Kidney (tissue), 14 donors: ENCODE results near the gene KIRREL3. TPM values are rescaled to one million over a fixed set of nuclear protein-coding genes. Genes with fewer than 3 reads are reported as not detected.
A peak's percentile ranks its signal among the peaks of the same experiment; 100 is the strongest.

Experiments used
- DNase-seq, 5 donors: peaks; one replicate each; pipeline ENCODE4 v3.0.0-alpha.2; 2013 to 2020
- FAIRE-seq: peaks from 2 replicates; lab custom pipeline; 2012; peaks lifted over from hg19 to GRCh38; lab: Jason Lieb, UNC
- H3K27ac ChIP-seq, 2 donors: one replicate each; pipeline ENCODE4 v1.7.0; 2013; ENCODE audit warnings: low read depth in 2 of 2, low read length in 2 of 2, inconsistent platforms in 1 of 2
- H3K27me3 ChIP-seq: one replicate; pipeline ENCODE4 v1.7.1; 2013; ENCODE audit warnings: low read length, inconsistent platforms; ENCODE audit not compliant: control insufficient read depth, insufficient read depth
- H3K36me3 ChIP-seq, 3 donors: one replicate each; pipeline versions ENCODE4 v1.7.0 to v1.7.1; 2013; ENCODE audit warnings: low read length in 3 of 3, control low read depth in 1 of 3, inconsistent platforms in 1 of 3; ENCODE audit not compliant: insufficient read depth in 3 of 3, control insufficient read depth in 2 of 3
- H3K4me1 ChIP-seq, 3 donors: one replicate each; pipeline versions ENCODE4 v1.7.0 to v1.7.1; 2013; ENCODE audit warnings: low read length in 3 of 3, inconsistent platforms in 1 of 3, low read depth in 1 of 3; ENCODE audit not compliant: control insufficient read depth in 2 of 3, insufficient read depth in 2 of 3
- H3K4me3 ChIP-seq, 3 donors: one replicate each; pipeline versions ENCODE4 v1.7.0 to v1.8.1; 2013; ENCODE audit warnings: low read length in 3 of 3, control low read depth in 1 of 3, inconsistent platforms in 1 of 3
- H3K9ac ChIP-seq, 3 donors: one replicate each; pipeline versions ENCODE4 v1.7.0 to v1.7.1; 2013; ENCODE audit warnings: low read length in 3 of 3, control low read depth in 1 of 3, inconsistent platforms in 1 of 3
- H3K9me3 ChIP-seq, 3 donors: one replicate each; pipeline versions ENCODE4 v1.7.0 to v1.7.1; 2013; ENCODE audit warnings: low read length in 3 of 3, control low read depth in 1 of 3, inconsistent platforms in 1 of 3; ENCODE audit not compliant: control insufficient read depth in 2 of 3, insufficient read depth in 1 of 3
- CTCF ChIP-seq: IDR thresholded peaks from 3 replicates; pipeline ENCODE4 v1.5.1; 2012; ENCODE audit warnings: mild to moderate bottlenecking, moderate library complexity, borderline replicate concordance; ENCODE audit not compliant: insufficient read depth; ENCODE audit errors: extremely low read depth
- intact Hi-C: fragments of 100-400 bp; cut with DNase I; formaldehyde crosslinking; loops from one replicate; pipeline ENCODE4 v1.11.1; 2022
- polyA plus RNA-seq: library from polyadenylated mRNA; stranded (reverse); fragments of 350-450 nt; fragmentation: Illumina TruSeq; extraction: RNeasy Lipid Tissue Mini Kit (QIAGEN cat#74804); gene quantifications from one replicate; pipeline ENCODE4 v1.2.3, GENCODE V29; 2014; ENCODE audit warnings: low read depth, low replicate concordance; ENCODE audit not compliant: insufficient read depth
- total RNA-seq: library from RNA; stranded (reverse); fragmentation: NEBNext Ultra II Directional; extraction: Animal tissue kit (Norgen Biotek cat#: 25700); gene quantifications from one replicate; pipeline ENCODE4 v1.2.1, GENCODE V29; 2021
- donor health status: control.
- donor health status: control.
- donor health status: control.
- donor health status: control.
- donor health status: control.
- donor health status: DM: yes; HTN: yes; CAD: no.
- donor health status: Normal renal cell carcinoma (clear cell type).

Gene KIRREL3
- total and polyA plus RNA-seq, 2 donors from 2014 or later, result 0.19 to 0.22 TPM

- DNase-seq, result no peak
- intact Hi-C loops, result loop anchor here (10.0 kb wide), 2 partner anchors 281 to 551 kb away; no protein-coding TSS in a partner anchor
- Histone ChIP-seq H3K4me3 (no peak overlapping the region), H3K36me3 (no peaks in the 10 kb centered on the region), H3K4me1 (peaks cover 0 to 6% (median 0%) of the 10 kb centered on the region in 3 donors), H3K9ac (no peak overlapping the region), H3K27ac (no peak overlapping the region), H3K9me3 (no peaks in the 10 kb centered on the region), H3K27me3 (peaks cover 20% of the 10 kb centered on the region)
- no peak for TF ChIP-seq CTCF
- FAIRE-seq, result no peak
These were observed 4.3 kb downstream of the KIRREL3 start for GRCh38 chr11:126996036-126996804.

GRCh38 chr11:126993599-126993998, 7.0 kb downstream of the KIRREL3 start:
- intact Hi-C loops, result loop anchor here (10.0 kb wide), 2 partner anchors 279 to 549 kb away; no protein-coding TSS in a partner anchor
- Histone ChIP-seq H3K4me3 (no peak overlapping the region), H3K9ac (no peak overlapping the region), H3K9me3 (no peaks in the 10 kb centered on the region), H3K27ac (no peak overlapping the region), H3K36me3 (no peaks in the 10 kb centered on the region), H3K27me3 (peaks cover 3% of the 10 kb centered on the region), H3K4me1 (no peaks in the 10 kb centered on the region)
- FAIRE-seq (no peak), DNase-seq (peak in 1 of 5 donors; percentile 28)
- TF ChIP-seq CTCF, result no peak

GRCh38 chr11:126992804-126993111, 7.8 kb downstream of the KIRREL3 start:
- H3K27ac ChIP-seq, result no peak overlapping the region
- no peaks in the 10 kb centered on the region for H3K9me3 ChIP-seq
- H3K36me3 ChIP-seq, result no peaks in the 10 kb centered on the region
- TF ChIP-seq CTCF, result no peak
- H3K4me3 ChIP-seq, result no peak overlapping the region
- DNase-seq (no peak), FAIRE-seq (no peak)
- no peaks in the 10 kb centered on the region for H3K4me1 ChIP-seq
- H3K9ac ChIP-seq, result no peak overlapping the region
- intact Hi-C loops, result loop anchor here (10.0 kb wide), 2 partner anchors 278 to 548 kb away; no protein-coding TSS in a partner anchor
- no peaks in the 10 kb centered on the region for H3K27me3 ChIP-seq
